ENCODE measurements around the gene NEO1.
A peak's percentile ranks its signal among the peaks of the same experiment; 100 is the strongest.

NEO1 gene

DNA sequence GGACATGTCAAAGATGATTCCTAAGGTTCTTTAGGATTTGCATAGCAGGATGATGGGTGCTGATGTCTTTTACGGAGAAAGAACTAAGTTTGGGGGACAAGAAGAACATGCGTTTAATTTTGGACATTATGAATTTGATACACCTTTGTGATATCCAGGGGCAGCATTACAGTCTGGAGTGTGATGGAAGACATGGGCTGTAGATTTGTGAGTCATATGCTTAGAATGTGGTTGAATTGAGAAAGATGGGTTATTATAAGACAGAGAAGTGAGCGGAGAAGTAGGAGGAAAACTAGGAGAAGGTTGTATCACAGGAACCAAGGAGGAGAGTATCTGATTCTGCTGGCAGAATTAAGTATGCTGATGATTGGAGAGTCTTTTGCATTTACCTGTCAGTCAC lies 20.6 kb downstream of the NEO1 start:
- TF ChIP-seq, protein P1, sequence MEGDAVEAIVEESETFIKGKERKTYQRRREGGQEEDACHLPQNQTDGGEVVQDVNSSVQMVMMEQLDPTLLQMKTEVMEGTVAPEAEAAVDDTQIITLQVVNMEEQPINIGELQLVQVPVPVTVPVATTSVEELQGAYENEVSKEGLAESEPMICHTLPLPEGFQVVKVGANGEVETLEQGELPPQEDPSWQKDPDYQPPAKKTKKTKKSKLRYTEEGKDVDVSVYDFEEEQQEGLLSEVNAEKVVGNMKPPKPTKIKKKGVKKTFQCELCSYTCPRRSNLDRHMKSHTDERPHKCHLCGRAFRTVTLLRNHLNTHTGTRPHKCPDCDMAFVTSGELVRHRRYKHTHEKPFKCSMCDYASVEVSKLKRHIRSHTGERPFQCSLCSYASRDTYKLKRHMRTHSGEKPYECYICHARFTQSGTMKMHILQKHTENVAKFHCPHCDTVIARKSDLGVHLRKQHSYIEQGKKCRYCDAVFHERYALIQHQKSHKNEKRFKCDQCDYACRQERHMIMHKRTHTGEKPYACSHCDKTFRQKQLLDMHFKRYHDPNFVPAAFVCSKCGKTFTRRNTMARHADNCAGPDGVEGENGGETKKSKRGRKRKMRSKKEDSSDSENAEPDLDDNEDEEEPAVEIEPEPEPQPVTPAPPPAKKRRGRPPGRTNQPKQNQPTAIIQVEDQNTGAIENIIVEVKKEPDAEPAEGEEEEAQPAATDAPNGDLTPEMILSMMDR (IDR thresholded peaks at IDR 0.05; ENCODE audit: low read length, missing control alignments), result no peak
- DNase-seq (ENCODE audit: low read depth), result no peak
- H3K4me3 ChIP-seq (replicated peaks; ENCODE audit: low read depth, low read length), result no peak overlapping the region

- no peak for DNase-seq (ENCODE audit: low read depth)
- TF ChIP-seq, protein P1 (IDR thresholded peaks at IDR 0.05; ENCODE audit: low read length, missing control alignments), result no peak
- H3K4me3 ChIP-seq (replicated peaks; ENCODE audit: low read depth, low read length), result no peak overlapping the region
Measured at GRCh38 chr15:73074241-73074640, 22.0 kb downstream of the NEO1 start.

DNA sequence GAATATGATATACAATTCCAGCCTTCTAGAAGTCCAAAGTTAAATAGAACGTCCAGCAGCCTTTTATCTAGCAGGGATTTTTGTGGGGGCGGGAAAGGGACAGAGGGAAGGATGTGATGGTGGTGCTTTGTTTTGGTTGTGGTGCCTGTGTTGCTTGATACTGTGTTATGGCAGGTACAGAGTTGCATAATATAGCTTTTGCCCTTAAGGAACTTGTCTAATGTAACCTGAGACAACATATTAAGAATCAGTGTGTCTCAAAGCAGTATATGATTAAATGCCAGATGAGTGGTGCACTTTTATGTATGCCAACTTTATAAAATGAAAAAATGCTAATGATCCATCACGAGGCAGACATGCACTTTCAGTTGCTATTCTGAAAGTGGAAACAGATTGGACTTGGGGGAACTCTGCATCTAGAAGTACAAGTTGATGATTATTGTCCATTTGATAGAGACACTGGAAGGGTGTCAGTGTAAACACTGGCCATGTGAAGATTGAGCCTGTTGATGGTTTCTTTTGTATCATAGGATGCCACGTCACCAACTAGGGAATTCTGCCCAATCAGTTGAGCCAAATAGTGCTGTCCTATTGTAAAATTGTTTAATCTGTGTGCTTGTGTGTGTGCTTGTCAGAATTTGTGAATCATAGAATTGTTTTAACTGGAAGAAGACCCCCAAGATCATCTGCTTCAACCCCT lies 23.0 kb downstream of the NEO1 start:
- TF ChIP-seq, protein P1 (IDR thresholded peaks at IDR 0.05; ENCODE audit: low read length, missing control alignments), result no peak
- DNase-seq (ENCODE audit: low read depth), result no peak
- H3K4me3 ChIP-seq (replicated peaks; ENCODE audit: low read depth, low read length), result no peak overlapping the region

DNA sequence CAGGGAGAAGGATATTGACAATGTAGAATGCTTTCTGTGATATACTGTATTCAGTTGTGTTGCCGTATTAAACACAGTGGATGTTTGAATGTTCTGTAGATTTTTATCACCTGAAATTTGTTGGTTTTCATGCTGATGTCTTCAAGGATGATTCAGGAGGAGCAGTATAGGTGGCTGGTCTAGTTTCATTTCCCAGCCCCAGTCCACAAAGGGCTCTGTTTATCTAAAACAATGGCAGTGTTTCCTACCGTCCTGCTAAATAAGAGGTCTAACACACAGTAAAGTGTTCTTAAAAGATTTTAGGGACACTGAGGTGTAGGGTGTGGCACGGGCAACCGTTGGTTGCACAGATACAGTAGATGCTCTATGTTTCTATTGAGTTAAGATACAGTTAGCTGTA lies 26.0 kb downstream of the NEO1 start:
- no peak overlapping the region for H3K4me3 ChIP-seq (replicated peaks; ENCODE audit: low read depth, low read length)
- DNase-seq (ENCODE audit: low read depth), result no peak
- TF ChIP-seq, protein P1 (IDR thresholded peaks at IDR 0.05; ENCODE audit: low read length, missing control alignments), result no peak

DNA sequence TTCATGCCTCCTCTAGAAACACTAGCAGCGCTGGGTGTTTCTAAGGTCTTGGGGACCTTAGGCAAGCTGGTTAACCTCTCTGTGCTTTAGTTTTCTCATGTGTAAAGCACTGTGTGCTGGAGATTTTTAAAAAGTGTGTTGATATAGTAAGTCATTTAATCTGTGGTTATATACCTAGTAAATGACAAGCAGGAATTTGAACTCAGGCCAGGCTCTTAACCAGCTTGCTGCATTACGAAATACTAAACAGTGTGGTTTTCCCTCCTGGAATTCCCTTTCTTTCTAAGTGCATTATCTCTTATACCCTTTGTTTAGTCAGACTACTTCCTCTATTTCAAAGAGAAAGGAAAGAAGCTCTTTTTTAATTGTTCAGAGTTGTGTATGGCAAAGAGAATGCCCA lies 26.5 kb downstream of the NEO1 start:
- peak; percentile 91 for DNase-seq (ENCODE audit: low read depth)
- TF ChIP-seq, protein P1 (IDR thresholded peaks at IDR 0.05; ENCODE audit: low read length, missing control alignments), result no peak
- no peak overlapping the region for H3K4me3 ChIP-seq (replicated peaks; ENCODE audit: low read depth, low read length)

- peak; percentile 26 for DNase-seq (ENCODE audit: low read depth)
- TF ChIP-seq, protein P1 (IDR thresholded peaks at IDR 0.05; ENCODE audit: low read length, missing control alignments), result no peak
- H3K4me3 ChIP-seq (replicated peaks; ENCODE audit: low read depth, low read length), result no peak overlapping the region
Measured at GRCh38 chr15:73079565-73079964, 27.3 kb downstream of the NEO1 start.

All from fibroblast of pulmonary artery (primary cell).